Measurements from ENCODE around the gene MRPS33.
A peak's percentile ranks its signal among the peaks of the same experiment; 100 is the strongest.
"Not testable (repeated sequence)": the region's sequence is repeated elsewhere in the genome, so short reads cannot be mapped to it uniquely, and the experiment has no call there.

MRPS33 gene

DNA sequence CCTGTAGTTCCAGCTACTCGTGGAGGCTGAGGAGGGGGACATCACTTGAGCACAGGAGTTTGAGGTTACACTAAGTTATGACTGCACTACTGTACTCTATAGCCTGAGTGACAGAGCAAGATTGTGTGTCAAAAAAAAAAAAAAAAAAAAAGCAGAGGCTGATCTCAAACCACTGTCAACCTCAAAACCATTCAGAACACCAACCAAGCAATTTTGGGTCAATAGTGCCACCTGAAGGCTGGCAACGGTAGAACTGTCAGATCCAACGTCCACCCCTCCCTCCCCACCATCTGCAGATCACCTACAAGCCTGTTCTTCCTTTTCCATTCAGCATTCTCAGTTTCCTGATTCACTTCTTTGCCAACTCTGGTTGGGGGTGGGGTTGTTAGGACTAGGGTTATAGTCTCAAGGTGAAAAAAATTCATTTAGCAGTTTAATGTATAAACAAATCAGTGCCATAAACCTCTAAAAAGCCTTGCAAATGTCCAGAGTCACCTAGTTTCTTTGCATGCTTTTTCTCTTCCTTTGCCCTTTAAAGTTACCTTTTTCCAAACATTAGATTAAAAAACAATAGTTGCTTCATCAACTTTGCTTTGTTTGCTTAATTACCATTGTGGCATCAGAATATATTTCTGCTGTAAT is 2.6 kb downstream of the MRPS33 start:
- peak; percentile 42 for DNase-seq (ENCODE audit: low read depth)

- DNase-seq (ENCODE audit: low read depth), result no peak
Measured at GRCh38 chr7:141011443-141011842, 3.3 kb downstream of the MRPS33 start.

- DNase-seq (ENCODE audit: low read depth), result no peak
Measured at GRCh38 chr7:141003172-141004065, 11.3 kb downstream of the MRPS33 start.

DNA sequence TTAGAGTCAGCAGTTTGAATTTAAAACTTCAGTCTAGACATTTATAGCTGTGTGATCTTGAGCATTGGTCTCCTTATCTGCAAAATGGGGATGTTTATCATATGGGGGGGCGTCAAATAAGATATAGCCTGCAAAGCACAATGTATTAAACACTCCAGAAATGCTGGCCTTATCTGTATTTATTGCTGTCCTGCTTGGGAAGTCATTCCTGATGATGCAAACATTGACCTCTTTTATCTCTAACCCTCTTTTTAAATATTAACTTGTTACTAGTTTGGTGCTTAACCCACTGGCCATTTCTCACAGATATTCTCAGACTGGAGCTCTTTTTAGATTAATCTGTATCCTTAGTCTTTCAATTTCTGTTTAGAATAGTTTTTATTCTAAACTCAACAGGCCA is 13.2 kb downstream of the MRPS33 start:
- DNase-seq (ENCODE audit: low read depth), result no peak

DNA sequence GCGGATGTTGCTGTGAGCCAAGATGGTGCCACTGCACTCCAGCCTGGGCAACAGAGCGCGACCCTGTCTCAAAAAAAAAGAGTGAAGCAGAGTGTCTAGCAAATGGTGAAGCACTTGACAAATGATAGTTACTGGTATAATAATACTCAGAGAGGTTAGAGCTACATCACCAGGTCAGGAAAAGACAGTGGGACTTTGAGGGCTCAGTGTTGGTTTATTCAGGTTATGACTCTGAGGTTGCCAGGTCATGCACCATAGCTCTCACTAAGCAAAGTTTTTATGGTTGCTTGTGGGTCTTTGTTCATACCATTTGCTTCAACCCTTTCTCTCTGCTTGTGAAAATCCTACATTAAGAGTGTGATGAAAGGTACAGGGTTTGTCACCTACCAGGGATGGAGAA is 13.6 kb downstream of the MRPS33 start:
- no peak for DNase-seq (ENCODE audit: low read depth)

- no peak for DNase-seq (ENCODE audit: low read depth)
Measured at GRCh38 chr7:140998715-140999114, 16.0 kb downstream of the MRPS33 start.

- no peak for DNase-seq (ENCODE audit: low read depth)
Measured at GRCh38 chr7:140992422-140992821, 22.3 kb downstream of the MRPS33 start.

DNA sequence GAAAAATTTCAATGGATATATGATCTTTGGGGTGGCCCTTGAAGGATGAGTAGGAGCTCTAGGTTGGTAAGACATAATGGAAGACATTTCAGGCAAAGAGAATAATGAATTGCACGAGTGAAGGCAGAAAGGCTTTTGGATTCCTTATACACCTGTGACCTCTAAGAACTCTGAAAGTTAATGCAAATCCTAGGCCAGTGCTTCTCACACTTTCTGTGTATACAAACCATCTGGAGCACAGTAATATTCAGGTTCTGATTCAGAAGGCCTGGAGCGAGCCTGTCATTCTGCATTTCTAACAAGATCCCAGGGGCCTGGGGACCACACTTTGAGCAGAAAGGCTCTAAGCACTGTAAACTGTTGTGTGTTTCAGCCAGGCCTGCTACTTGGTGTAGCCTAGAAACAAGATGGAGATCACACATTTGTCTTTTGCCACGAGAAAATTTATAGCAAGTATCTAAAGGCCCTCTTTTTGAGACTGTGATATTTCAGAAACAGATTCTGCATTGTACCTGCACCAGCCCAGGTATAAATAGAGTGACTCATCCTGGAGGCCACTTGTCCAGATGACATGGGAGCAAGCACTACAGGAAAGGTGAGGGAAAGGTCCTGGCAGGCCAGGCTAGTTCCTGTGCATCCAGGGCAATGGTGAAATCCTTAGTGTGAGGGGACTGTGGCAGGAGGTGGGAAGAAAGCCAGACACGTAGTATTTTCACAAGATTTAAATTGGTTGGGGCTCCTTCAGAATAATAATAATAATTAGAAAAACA is 24.4 kb downstream of the MRPS33 start:
- no peak for DNase-seq (ENCODE audit: low read depth)

DNA sequence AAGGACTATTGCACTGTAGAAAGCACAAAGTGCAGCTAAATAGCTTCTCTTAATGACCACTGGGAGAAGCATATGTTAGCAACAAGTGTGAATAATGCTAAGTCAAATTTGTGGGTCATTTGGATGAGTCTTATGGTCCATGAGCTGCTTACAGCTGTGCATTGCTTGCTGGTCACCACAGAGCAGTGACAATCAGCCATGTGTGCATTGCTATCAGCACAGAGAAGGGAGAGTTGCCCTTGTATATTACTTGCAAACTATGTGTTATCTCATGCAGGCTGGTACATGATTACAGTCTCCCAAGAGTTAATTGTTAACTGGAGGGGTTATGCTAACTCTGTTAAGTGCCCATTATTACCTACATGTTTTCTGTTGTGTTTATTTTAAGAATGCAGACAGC is 25.7 kb downstream of the MRPS33 start:
- no peak for DNase-seq (ENCODE audit: low read depth)

DNA sequence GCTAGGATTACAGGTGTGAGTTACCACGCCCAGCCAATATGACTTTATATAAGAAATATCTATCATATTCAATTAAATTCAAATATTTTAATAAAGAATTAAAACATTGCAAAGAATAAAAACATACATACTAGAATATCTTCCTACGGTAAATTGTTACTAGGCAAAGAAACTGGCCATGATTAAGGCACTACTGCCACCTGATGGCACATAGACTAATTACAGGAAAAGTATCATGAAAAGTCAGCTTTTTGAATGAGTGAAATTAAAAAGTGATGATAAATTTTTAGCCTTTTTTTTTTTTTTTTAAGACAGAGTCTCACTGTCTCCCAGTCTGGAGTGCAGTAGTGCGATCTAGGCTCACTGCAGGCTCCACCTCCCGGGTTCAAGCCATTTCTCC is 30.9 kb downstream of the MRPS33 start:
- no peak for DNase-seq (ENCODE audit: low read depth)

DNA sequence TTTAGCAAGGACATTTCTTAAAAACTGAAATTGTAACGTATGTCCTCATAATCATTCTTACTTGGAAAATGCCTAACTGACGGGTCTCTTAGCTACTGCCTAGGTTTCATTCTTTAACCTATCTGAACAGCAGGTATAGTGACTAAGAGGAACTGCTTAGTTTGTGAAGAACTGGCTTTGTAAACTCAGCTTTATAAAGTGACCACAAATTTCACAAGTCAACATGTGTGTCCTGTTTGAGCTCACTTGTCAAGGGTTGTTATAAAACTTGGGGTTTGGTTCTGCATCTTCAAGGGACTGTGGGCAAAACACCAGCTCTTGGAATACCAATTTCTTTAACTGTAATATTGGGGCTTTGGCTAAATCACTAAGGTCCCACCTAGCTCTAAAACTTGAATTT is 32.2 kb downstream of the MRPS33 start:
- DNase-seq (ENCODE audit: low read depth), result no peak

DNA sequence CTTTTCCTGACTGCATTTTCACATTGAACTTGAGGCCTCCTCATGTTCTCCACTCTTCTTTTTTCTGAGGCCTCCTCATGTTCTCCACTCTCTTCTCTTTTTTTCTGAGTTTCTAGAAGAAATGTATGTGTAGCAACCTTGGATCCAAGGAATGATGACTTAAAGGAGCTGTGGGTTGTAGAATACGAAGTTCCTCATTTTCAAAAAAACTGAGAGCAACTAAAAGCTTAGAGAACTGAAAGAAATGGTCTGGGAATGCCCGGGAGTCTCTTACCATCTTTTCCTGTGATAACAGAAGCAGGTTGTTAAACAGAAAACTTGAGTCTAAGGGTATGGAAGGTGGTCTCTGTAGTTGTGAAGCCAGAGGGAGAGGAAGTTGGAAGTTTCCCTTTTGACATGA is 32.8 kb downstream of the MRPS33 start:
- no peak for DNase-seq (ENCODE audit: low read depth)

GRCh38 chr7:140977741-140978140 is 37.0 kb downstream of the MRPS33 start:
- DNase-seq (ENCODE audit: low read depth), result no peak

DNA sequence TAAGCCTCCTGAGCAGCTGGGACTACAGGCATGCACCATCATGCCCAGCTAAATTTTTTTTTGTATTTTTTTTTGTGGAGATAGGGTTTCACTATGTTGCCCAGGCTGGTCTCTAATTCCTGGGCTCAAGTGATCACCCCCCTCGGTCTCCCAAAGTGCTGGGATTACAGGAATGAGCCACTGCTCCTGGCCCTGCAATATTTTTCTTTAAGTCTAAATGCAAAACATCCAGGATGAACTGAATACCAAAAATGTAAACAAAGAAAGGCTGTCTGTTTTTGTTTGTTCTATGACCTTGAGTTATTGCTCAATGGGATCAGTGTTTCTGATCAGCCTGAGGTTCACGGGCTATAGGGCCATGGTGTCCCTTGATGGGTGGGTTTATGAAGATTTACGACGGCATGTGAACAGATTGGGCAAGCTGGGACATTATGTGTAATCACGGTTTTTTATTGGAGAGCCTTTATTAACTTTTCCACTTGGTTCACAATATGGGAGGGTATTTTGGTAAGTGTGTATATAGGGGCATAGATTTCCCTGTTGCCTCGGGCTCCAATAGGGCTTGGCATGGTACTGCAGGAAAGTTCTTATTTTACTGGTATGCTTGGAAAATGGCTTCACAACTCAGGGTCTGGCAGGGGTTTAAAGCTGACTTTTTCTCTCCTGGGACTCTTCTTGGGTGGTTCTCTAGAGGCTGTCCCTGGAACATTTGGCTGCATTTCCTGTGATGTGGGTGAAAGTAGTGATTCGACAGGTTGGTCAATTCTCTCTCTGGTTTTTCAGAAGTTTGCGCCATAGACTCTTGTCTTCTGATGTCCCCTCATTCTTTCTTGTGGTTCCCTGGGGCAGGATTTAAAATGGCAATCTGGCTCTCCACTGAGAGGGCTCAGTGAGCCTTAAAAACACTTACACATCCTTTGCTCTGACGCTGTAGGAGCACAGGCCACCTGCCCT is 41.6 kb downstream of the MRPS33 start:
- DNase-seq (ENCODE audit: low read depth), result peak; percentile 62

- no peak for DNase-seq (ENCODE audit: low read depth)
Measured at GRCh38 chr7:140972344-140972743, 42.4 kb downstream of the MRPS33 start.

DNA sequence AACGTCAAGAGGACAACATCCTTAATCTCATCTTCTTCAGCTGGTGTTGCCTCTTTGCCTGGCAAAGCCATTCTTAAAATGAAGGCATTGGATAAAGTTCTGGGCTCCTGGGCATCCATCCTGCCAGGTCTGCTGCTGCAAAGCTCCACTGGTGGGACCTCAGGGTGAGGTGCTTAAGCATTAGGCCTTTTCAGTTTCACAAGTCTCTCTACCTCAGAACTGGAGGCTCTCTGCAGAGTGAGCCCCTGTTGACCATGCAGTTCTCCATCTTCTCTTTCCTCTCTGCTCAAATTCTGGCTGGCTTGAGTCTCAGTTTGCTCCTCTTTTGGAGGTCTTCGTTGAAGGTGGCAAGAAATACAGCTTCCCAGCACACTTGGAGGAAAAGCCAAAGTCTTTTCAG is 47.3 kb downstream of the MRPS33 start:
- no peak for DNase-seq (ENCODE audit: low read depth)

DNA sequence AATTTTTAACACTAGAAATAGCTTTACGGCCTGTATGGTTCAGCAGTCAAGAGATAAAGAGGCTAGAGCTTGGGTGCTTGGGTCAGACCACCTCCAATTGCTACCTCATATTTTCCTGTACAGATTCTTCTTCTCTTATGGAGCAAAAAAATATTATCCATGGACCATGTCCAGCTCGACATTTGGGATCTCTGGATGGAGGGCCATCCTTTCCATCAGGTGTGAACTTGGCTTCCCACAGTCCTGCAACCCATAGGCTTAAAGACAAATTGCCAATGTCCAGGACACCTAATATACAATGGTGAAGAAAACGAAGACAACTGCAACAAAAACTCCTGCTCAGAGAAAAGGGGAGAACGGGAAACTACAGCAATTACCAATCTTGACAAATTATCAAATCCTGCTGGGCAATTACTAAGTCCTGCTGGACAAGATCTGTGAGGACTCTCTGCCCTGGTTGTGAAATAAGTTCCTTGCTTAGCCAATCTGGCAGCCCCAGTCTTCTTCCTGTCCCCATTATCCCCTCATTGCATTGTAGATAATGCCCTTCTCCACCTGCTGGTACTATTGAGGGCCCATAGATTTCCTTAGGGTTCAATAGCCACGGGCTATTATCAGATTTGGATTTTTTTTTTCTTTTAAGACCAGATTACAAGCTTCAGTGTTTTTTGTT is 48.1 kb downstream of the MRPS33 start:
- DNase-seq (ENCODE audit: low read depth), result no peak

GRCh38 chr7:140961117-140961516 is 53.6 kb downstream of the MRPS33 start:
- no peak for DNase-seq (ENCODE audit: low read depth)

- DNase-seq (ENCODE audit: low read depth), result not testable (repeated sequence)
Measured at GRCh38 chr7:140956997-140957396, 57.8 kb downstream of the MRPS33 start.

Measured in fibroblast of gingiva (primary cell).